Gastroesophageal sphincter (tissue), 3 donors: ENCODE data around the gene CCDC167.

ENCODE experiments used
- POLR2A ChIP-seq, 2 donors: fragments of 450-650 bp; IDR thresholded peaks; one replicate each; pipeline ENCODE4 v1.6.1; 2017; ENCODE audit warnings: antibody characterized with exemption in 2 of 2, mild to moderate bottlenecking in 2 of 2, moderate library complexity in 1 of 2
- POLR2AphosphoS5 ChIP-seq: sonication (generic); formaldehyde crosslinking; IDR thresholded peaks from one replicate; pipeline ENCODE4 v1.6.1; 2017; ENCODE audit warnings: antibody characterized with exemption
- TF ChIP-seq, protein P1 (sequence below), 4 experiments: fragments of 200-600 bp in 2 of 4; fragments of 450-650 bp in 2 of 4; sonication (generic) in 1 of 4; IDR thresholded peaks; one replicate each; pipeline ENCODE4 v1.5.1; 2017 to 2019; ENCODE audit warnings: antibody characterized with exemption in 4 of 4, mild to moderate bottlenecking in 2 of 4, moderate library complexity in 2 of 4

DNA sequence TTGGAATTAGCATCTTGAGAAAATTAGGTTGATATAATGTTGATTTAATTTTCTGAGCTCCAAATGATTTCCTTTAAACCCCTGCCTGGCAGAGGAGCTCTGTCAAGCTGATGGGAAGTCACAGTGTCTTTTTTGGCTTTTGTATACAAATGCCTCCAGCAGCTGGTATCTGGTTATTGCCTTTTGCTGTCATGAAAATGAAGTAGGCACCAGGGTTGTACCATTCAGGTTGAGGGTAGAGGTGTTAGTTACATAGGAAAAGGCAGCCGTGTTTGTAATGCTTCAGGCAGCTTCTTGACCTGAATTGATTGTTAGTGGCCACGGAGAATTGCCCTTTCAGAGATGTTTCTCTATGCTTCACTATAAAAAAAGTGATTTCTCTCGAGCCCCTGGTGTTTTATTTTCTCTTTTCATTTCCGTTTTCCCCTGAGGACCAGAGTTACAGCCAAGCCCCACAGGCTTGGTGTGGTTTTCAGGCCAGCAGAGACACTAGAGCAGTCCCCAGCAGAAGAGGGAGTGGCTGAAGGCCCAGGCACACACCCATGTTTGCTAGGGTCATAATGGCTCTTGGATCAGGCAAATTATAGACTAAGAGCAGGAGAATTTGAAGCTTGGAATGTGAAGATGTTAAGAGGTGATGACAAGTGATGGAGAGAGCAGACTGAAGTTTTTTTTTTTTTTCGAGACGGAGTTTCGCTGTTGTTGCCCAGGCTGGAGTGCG, 45.1 kb downstream of the CCDC167 start:
- TF ChIP-seq, protein P1, sequence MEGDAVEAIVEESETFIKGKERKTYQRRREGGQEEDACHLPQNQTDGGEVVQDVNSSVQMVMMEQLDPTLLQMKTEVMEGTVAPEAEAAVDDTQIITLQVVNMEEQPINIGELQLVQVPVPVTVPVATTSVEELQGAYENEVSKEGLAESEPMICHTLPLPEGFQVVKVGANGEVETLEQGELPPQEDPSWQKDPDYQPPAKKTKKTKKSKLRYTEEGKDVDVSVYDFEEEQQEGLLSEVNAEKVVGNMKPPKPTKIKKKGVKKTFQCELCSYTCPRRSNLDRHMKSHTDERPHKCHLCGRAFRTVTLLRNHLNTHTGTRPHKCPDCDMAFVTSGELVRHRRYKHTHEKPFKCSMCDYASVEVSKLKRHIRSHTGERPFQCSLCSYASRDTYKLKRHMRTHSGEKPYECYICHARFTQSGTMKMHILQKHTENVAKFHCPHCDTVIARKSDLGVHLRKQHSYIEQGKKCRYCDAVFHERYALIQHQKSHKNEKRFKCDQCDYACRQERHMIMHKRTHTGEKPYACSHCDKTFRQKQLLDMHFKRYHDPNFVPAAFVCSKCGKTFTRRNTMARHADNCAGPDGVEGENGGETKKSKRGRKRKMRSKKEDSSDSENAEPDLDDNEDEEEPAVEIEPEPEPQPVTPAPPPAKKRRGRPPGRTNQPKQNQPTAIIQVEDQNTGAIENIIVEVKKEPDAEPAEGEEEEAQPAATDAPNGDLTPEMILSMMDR (IDR thresholded peaks at IDR 0.05) = no peak
- TF ChIP-seq POLR2A (IDR thresholded peaks at IDR 0.05) (no peak), POLR2AphosphoS5 (no peak)
